GM18858 (cell line): ENCODE results near the gene MRFAP1.
A peak's percentile ranks its signal among the peaks of the same experiment; 100 is the strongest.
"Not testable (repeated sequence)": the region's sequence is repeated elsewhere in the genome, so short reads cannot be mapped to it uniquely, and the experiment has no call there.

Experiments
- ATAC-seq: cut with Tn5 transposase; IDR thresholded peaks from one replicate; pipeline ENCODE4 v1.9.1; 2021; ENCODE audit not compliant: unreplicated experiment

MRFAP1 gene

GRCh38 chr4:6663596-6664393, 23.3 kb downstream of the MRFAP1 start:
- no peak for ATAC-seq

- ATAC-seq, result no peak
Observed at GRCh38 chr4:6665320-6665654, 24.8 kb downstream of the MRFAP1 start.

- no peak for ATAC-seq
Observed at GRCh38 chr4:6668391-6668790, 27.9 kb downstream of the MRFAP1 start.

GRCh38 chr4:6671648-6672047, 31.2 kb downstream of the MRFAP1 start:
- no peak for ATAC-seq

GRCh38 chr4:6672131-6672530, 31.6 kb downstream of the MRFAP1 start:
- ATAC-seq, result no peak

GRCh38 chr4:6672541-6673190, 32.2 kb downstream of the MRFAP1 start:
- not testable (repeated sequence) for ATAC-seq

- not testable (repeated sequence) for ATAC-seq
Observed at GRCh38 chr4:6673191-6673659, 32.7 kb downstream of the MRFAP1 start.

GRCh38 chr4:6673660-6674499, 33.4 kb downstream of the MRFAP1 start:
- peak; percentile 44 for ATAC-seq

GRCh38 chr4:6674500-6675149, 34.1 kb downstream of the MRFAP1 start:
- peak; percentile 42 for ATAC-seq

GRCh38 chr4:6676722-6677558, 36.5 kb downstream of the MRFAP1 start:
- no peak for ATAC-seq

- no peak for ATAC-seq
Observed at GRCh38 chr4:6680372-6681034, 40.0 kb downstream of the MRFAP1 start.

- ATAC-seq, result no peak
Observed at GRCh38 chr4:6681191-6681590, 40.7 kb downstream of the MRFAP1 start.

GRCh38 chr4:6682862-6683590, 42.5 kb downstream of the MRFAP1 start:
- no peak for ATAC-seq

GRCh38 chr4:6684656-6685055, 44.2 kb downstream of the MRFAP1 start:
- ATAC-seq, result no peak

GRCh38 chr4:6686104-6686787, 45.8 kb downstream of the MRFAP1 start:
- ATAC-seq, result no peak

GRCh38 chr4:6687947-6688878, 47.7 kb downstream of the MRFAP1 start:
- ATAC-seq, result no peak

GRCh38 chr4:6688879-6689505, 48.5 kb downstream of the MRFAP1 start:
- peak; percentile 63 for ATAC-seq
